Keratinocyte (primary cell): ENCODE data around the gene SMPD3. TPM values are rescaled to one million over a fixed set of nuclear protein-coding genes. Genes with fewer than 3 reads are reported as not detected.

Experiments used
- DNase-seq: peaks from one replicate; pipeline ENCODE4 v3.0.0-alpha.2; 2011; ENCODE audit warnings: low read depth, missing footprints, low spot score
- FAIRE-seq: peaks from 2 replicates; lab custom pipeline; 2011; peaks lifted over from hg19 to GRCh38; lab: Jason Lieb, UNC
- H2AFZ ChIP-seq: 2 replicates; pipeline ENCODE4 v1.6.0; 2012; ENCODE audit warnings: low read length, control low read depth, inconsistent platforms; ENCODE audit not compliant: control insufficient read depth
- H3K27ac ChIP-seq: 2 replicates; pipeline ENCODE4 v1.5.1; 2011; ENCODE audit warnings: low read length; ENCODE audit not compliant: control insufficient read depth, insufficient read depth
- H3K27me3 ChIP-seq: 3 replicates; pipeline ENCODE4 v1.6.0; 2011; ENCODE audit warnings: low read length; ENCODE audit not compliant: control insufficient read depth, insufficient read depth; ENCODE audit errors: extremely low read depth
- H3K36me3 ChIP-seq, 2 experiments: 2 replicates in 1 of 2; 3 replicates in 1 of 2; pipeline ENCODE4 v1.5.1; 2011; ENCODE audit warnings: low read length in 2 of 2, mild to moderate bottlenecking in 1 of 2; ENCODE audit not compliant: control insufficient read depth in 2 of 2, insufficient read depth in 2 of 2; ENCODE audit errors: extremely low read depth in 1 of 2
- H3K4me1 ChIP-seq: 3 replicates; pipeline ENCODE4 v1.5.1; 2011; ENCODE audit warnings: low read length; ENCODE audit not compliant: control insufficient read depth, insufficient read depth; ENCODE audit errors: extremely low read depth
- H3K4me2 ChIP-seq: 3 replicates; pipeline ENCODE4 v1.6.0; 2011; ENCODE audit warnings: low read depth, low read length; ENCODE audit not compliant: control insufficient read depth, insufficient read depth; ENCODE audit errors: extremely low read depth
- H3K4me3 ChIP-seq, 3 experiments: fragments of 200-600 bp in 1 of 3; sonication (generic) in 1 of 3; 2 replicates in 2 of 3; 3 replicates in 1 of 3; pipeline ENCODE4 v1.5.1; 2011 to 2016; ENCODE audit warnings: low read length in 3 of 3, mild to moderate bottlenecking in 3 of 3, control low read depth in 2 of 3, inconsistent platforms in 1 of 3, low read depth in 1 of 3, mixed read lengths in 1 of 3, mixed run types in 1 of 3, moderate library complexity in 1 of 3; ENCODE audit not compliant: control insufficient read depth in 2 of 3, insufficient read depth in 2 of 3; ENCODE audit errors: extremely low read depth in 1 of 3
- H3K79me2 ChIP-seq: 2 replicates; pipeline ENCODE4 v1.6.0; 2012; ENCODE audit warnings: low read length; ENCODE audit not compliant: control insufficient read depth, insufficient read depth
- H3K9ac ChIP-seq: 3 replicates; pipeline ENCODE4 v1.6.0; 2011; ENCODE audit warnings: low read length; ENCODE audit not compliant: control insufficient read depth, insufficient read depth; ENCODE audit errors: extremely low read depth
- H3K9me1 ChIP-seq: 3 replicates; pipeline ENCODE4 v1.6.0; 2011; ENCODE audit warnings: low read length; ENCODE audit not compliant: control insufficient read depth, insufficient read depth; ENCODE audit errors: extremely low read depth
- H3K9me3 ChIP-seq: 2 replicates; pipeline ENCODE4 v1.5.1; 2012; ENCODE audit warnings: low read depth, low read length; ENCODE audit not compliant: control insufficient read depth
- H4K20me1 ChIP-seq: 3 replicates; pipeline ENCODE4 v1.6.0; 2011; ENCODE audit warnings: low read length; ENCODE audit not compliant: control insufficient read depth, insufficient read depth; ENCODE audit errors: extremely low read depth
- EZH2 ChIP-seq: IDR thresholded peaks from one replicate; pipeline ENCODE4 v1.6.1; 2012; ENCODE audit warnings: inconsistent platforms, mild to moderate bottlenecking, low read length, moderate library complexity
- dilution Hi-C: fragments of 300-500 bp; cut with MboI; formaldehyde crosslinking; loops from one replicate; pipeline ENCODE4 v1.7.0; 2020; ENCODE audit warnings: low sequenced_read_pairs; ENCODE audit not compliant: extremely low pct_ligation_motif_present
- polyA plus RNA-seq, 5 experiments: library from polyadenylated mRNA; depleted of rRNA in 3 of 5; stranded (reverse) in 3 of 5; stranded (forward) in 1 of 5; unstranded in 1 of 5; fragments of >200 nt; gene quantifications; 1 replicate in 1 of 5; 2 replicates in 3 of 5; 3 replicates in 1 of 5; pipeline versions ENCODE4 v1.2.1 to v1.2.3, GENCODE V29; 2011 to 2012; ENCODE audit warnings: missing spikeins in 2 of 5, low read depth in 1 of 5, low replicate concordance in 1 of 5
- TF ChIP-seq, protein P1 (sequence below), 3 experiments: IDR thresholded peaks in 1 of 3; conservative IDR thresholded peaks in 1 of 3; optimal IDR thresholded peaks in 1 of 3; 2 replicates in 2 of 3; 3 replicates in 1 of 3; pipeline versions ENCODE3 to v1.5.1; 2011; ENCODE audit warnings: low read length in 3 of 3, mild to moderate bottlenecking in 3 of 3, moderate library complexity in 2 of 3, control low read depth in 1 of 3, inconsistent platforms in 1 of 3; ENCODE audit not compliant: insufficient read depth in 2 of 3; ENCODE audit errors: extremely low read depth in 1 of 3

The SMPD3 gene
- polyA plus RNA-seq, 1 donor (not counting 4 experiments of a cell fraction or from before 2014, with no cell fraction given): 0.34 TPM

GRCh38 chr16:68433316-68433715 lies 15.0 kb downstream of the SMPD3 start:
- H3K9me1 ChIP-seq: no peaks in the 10 kb centered on the region
- DNase-seq (no peak), FAIRE-seq (no peak)
- no peaks in the 10 kb centered on the region for H3K79me2 ChIP-seq
- H3K4me2 ChIP-seq: no peak overlapping the region
- H3K36me3 ChIP-seq: no peaks in the 10 kb centered on the region
- no peaks in the 10 kb centered on the region for H4K20me1 ChIP-seq
- H3K9me3 ChIP-seq: no peaks in the 10 kb centered on the region
- TF ChIP-seq, protein P1, sequence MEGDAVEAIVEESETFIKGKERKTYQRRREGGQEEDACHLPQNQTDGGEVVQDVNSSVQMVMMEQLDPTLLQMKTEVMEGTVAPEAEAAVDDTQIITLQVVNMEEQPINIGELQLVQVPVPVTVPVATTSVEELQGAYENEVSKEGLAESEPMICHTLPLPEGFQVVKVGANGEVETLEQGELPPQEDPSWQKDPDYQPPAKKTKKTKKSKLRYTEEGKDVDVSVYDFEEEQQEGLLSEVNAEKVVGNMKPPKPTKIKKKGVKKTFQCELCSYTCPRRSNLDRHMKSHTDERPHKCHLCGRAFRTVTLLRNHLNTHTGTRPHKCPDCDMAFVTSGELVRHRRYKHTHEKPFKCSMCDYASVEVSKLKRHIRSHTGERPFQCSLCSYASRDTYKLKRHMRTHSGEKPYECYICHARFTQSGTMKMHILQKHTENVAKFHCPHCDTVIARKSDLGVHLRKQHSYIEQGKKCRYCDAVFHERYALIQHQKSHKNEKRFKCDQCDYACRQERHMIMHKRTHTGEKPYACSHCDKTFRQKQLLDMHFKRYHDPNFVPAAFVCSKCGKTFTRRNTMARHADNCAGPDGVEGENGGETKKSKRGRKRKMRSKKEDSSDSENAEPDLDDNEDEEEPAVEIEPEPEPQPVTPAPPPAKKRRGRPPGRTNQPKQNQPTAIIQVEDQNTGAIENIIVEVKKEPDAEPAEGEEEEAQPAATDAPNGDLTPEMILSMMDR (optimal IDR thresholded peaks at IDR 0.05 in 1 of 3, IDR thresholded peaks at IDR 0.05 in 1 of 3, conservative IDR thresholded peaks at IDR 0.05 in 1 of 3; ENCODE audit: extremely low read depth in 1 of 3, insufficient read depth in 2 of 3, low read length in 3 of 3): no peak
- TF ChIP-seq EZH2: no peak
- no peak overlapping the region for H3K9ac ChIP-seq
- H3K27me3 ChIP-seq: peaks cover 3% of the 10 kb centered on the region
- no peaks in the 10 kb centered on the region for H3K4me1 ChIP-seq
- H3K4me3 ChIP-seq: no peak overlapping the region
- no peak overlapping the region for H3K27ac ChIP-seq
- dilution Hi-C loops: no loop called here
- no peak overlapping the region for H2AFZ ChIP-seq

DNA sequence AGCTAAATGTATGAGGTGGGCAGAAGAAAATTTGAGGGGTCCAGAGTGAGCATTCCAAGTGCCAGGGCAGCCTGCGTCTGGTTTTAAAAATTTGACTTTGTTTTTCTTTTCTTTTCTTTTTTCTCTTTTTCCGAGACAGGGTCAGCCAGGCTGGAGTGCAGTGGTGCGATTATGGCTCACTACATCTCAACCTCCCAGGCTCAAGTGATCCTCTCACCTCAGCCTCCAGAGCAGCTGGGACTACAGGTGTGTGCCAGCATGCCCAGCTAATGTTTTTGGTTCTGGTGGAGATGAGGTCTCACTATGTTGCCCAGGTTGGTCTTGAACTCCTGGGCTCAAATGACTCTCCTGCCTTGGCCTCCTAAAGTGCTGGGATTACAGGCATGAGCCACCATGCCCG lies 15.6 kb downstream of the SMPD3 start:
- H3K27me3 ChIP-seq: peaks cover 3% of the 10 kb centered on the region
- H3K9me1 ChIP-seq: no peaks in the 10 kb centered on the region
- no peak overlapping the region for H2AFZ ChIP-seq
- no peak overlapping the region for H3K9ac ChIP-seq
- H3K36me3 ChIP-seq: no peaks in the 10 kb centered on the region
- FAIRE-seq (no peak), DNase-seq (no peak)
- H3K9me3 ChIP-seq: no peaks in the 10 kb centered on the region
- H3K4me3 ChIP-seq: no peak overlapping the region
- no peaks in the 10 kb centered on the region for H3K4me1 ChIP-seq
- dilution Hi-C loops: no loop called here
- no peak overlapping the region for H3K27ac ChIP-seq
- no peak overlapping the region for H3K4me2 ChIP-seq
- no peaks in the 10 kb centered on the region for H3K79me2 ChIP-seq
- TF ChIP-seq, protein P1 (optimal IDR thresholded peaks at IDR 0.05 in 1 of 3, IDR thresholded peaks at IDR 0.05 in 1 of 3, conservative IDR thresholded peaks at IDR 0.05 in 1 of 3; ENCODE audit: extremely low read depth in 1 of 3, insufficient read depth in 2 of 3, low read length in 3 of 3): no peak
- no peak for TF ChIP-seq EZH2
- no peaks in the 10 kb centered on the region for H4K20me1 ChIP-seq
